Astrocyte of the cerebellum (primary cell): ENCODE results near the gene MAPK8.

Source experiments
- DNase-seq: peaks from one replicate; pipeline ENCODE4 v3.0.0-alpha.2; 2011; ENCODE audit warnings: low read depth
- H3K4me3 ChIP-seq: 2 replicates; pipeline ENCODE4 v1.5.1; 2011; ENCODE audit warnings: mild to moderate bottlenecking, low read depth, low read length, moderate library complexity
- CTCF ChIP-seq: IDR thresholded peaks from 2 replicates; pipeline ENCODE4 v1.5.1; 2012; ENCODE audit warnings: low read length, low read depth, moderate library complexity, mild to moderate bottlenecking; ENCODE audit errors: missing control alignments
- in situ Hi-C: cut with HindIII; loops from 2 replicates; pipeline ENCODE4 v1.10.0; 2017; ENCODE audit warnings: low sequenced_read_pairs

The MAPK8 gene

GRCh38 chr10:48465860-48466521 lies 159.5 kb downstream of the MAPK8 start:
- no peak for TF ChIP-seq CTCF
- no peak for DNase-seq
- peak overlapping the region; percentile 21 for H3K4me3 ChIP-seq
- in situ Hi-C loops: no loop called here

GRCh38 chr10:48466611-48467240 lies 160.2 kb downstream of the MAPK8 start:
- in situ Hi-C loops: no loop called here

GRCh38 chr10:48467669-48468068 lies 161.2 kb downstream of the MAPK8 start:
- DNase-seq: no peak
- in situ Hi-C loops: no loop called here
- no peak for TF ChIP-seq CTCF

More at GRCh38 chr10:48466611-48467240, 160.2 kb downstream of the MAPK8 start:
- TF ChIP-seq CTCF: no peak
- H3K4me3 ChIP-seq: no peak overlapping the region
- no peak for DNase-seq

GRCh38 chr10:48468130-48468790 lies 161.8 kb downstream of the MAPK8 start:
- no peak for TF ChIP-seq CTCF
- H3K4me3 ChIP-seq: no peak overlapping the region
- in situ Hi-C loops: no loop called here
- DNase-seq: no peak

More at GRCh38 chr10:48467669-48468068, 161.2 kb downstream of the MAPK8 start:
- no peak overlapping the region for H3K4me3 ChIP-seq

GRCh38 chr10:48468866-48469511 lies 162.5 kb downstream of the MAPK8 start:
- no peak for DNase-seq
- no peak for TF ChIP-seq CTCF
- in situ Hi-C loops: no loop called here
- H3K4me3 ChIP-seq: no peak overlapping the region

- TF ChIP-seq CTCF: no peak
- DNase-seq: no peak
- in situ Hi-C loops: no loop called here
- no peak overlapping the region for H3K4me3 ChIP-seq
Observed at GRCh38 chr10:48469516-48470020, 163.1 kb downstream of the MAPK8 start.
